Ovary (tissue), 9 donors: ENCODE results near the gene FXYD1. TPM values are rescaled to one million over a fixed set of nuclear protein-coding genes. Genes with fewer than 3 reads are reported as not detected.

Source experiments
- DNase-seq, 5 donors: peaks; one replicate each; pipeline ENCODE4 v3.0.0-alpha.2; 2019 to 2020
- H3K27ac ChIP-seq, 2 donors: fragments of 200-600 bp; one replicate each; pipeline versions ENCODE4 v1.5.1 to v1.8.0; 2019 to 2022
- H3K27me3 ChIP-seq: fragments of 200-600 bp; one replicate; pipeline ENCODE4 v1.8.0; 2022
- H3K36me3 ChIP-seq: fragments of 200-600 bp; sonication (generic); one replicate; pipeline ENCODE4 v1.5.1; 2019
- H3K4me1 ChIP-seq: one replicate; pipeline ENCODE4 v1.8.1; 2013; ENCODE audit warnings: mild to moderate bottlenecking, moderate library complexity; ENCODE audit not compliant: insufficient read depth
- H3K4me3 ChIP-seq: fragments of 200-600 bp; sonication (generic); one replicate; pipeline ENCODE4 v1.5.1; 2017
- H3K9me3 ChIP-seq, 2 donors: fragments of 200-600 bp in 1 of 2; sonication (generic) in 1 of 2; one replicate each; pipeline versions ENCODE4 v1.5.1 to v1.8.1; 2013 to 2019; ENCODE audit warnings: mild to moderate bottlenecking in 1 of 2, moderate library complexity in 1 of 2
- CTCF ChIP-seq, 3 donors: fragments of 450-650 bp in 2 of 3; fragments of 200-600 bp in 1 of 3; IDR thresholded peaks; one replicate each; pipeline versions ENCODE4 v1.5.1 to v1.8.0; 2016 to 2022; ENCODE audit warnings: antibody characterized with exemption in 3 of 3, mild to moderate bottlenecking in 1 of 3
- EP300 ChIP-seq: sonication (generic); formaldehyde crosslinking; IDR thresholded peaks from one replicate; pipeline ENCODE4 v1.6.1; 2017; ENCODE audit warnings: antibody characterized with exemption
- POLR2A ChIP-seq: fragments of 450-650 bp; IDR thresholded peaks from one replicate; pipeline ENCODE4 v1.6.1; 2017; ENCODE audit warnings: antibody characterized with exemption, mild to moderate bottlenecking, moderate library complexity
- WGBS, 3 donors: extraction: QIAGEN DNeasy Blood & Tissue Kit in 1 of 3; methylation state at CpG; one replicate each; pipeline versions ENCODE4 v1.1.5 to v1.1.7; 2013 to 2017; 5-methylcytosine and 5-hydroxymethylcytosine counted together
- intact Hi-C, 4 donors: fragments of 100-400 bp; cut with DNase I; formaldehyde crosslinking; loops; one replicate each; pipeline versions ENCODE4 v1.11.0 to v1.15.1; 2022 to 2023
- polyA plus RNA-seq, 2 donors: library from polyadenylated mRNA; stranded (reverse); fragments of 200-250 nt in 1 of 2; fragments of 350-450 nt in 1 of 2; fragmentation: Illumina TruSeq in 1 of 2; extraction: RNeasy Lipid Tissue Mini Kit (QIAGEN cat#74804) in 1 of 2; gene quantifications; one replicate each; pipeline ENCODE4 v1.2.3, GENCODE V29; 2013 to 2014
- total RNA-seq, 7 donors: library from RNA; depleted of rRNA in 2 of 7; stranded (reverse); fragments of >200 nt in 2 of 7; fragmentation: NEBNext Ultra II Directional in 3 of 7; extraction: Animal tissue kit (Norgen Biotek cat#: 25700) in 3 of 7; gene quantifications; one replicate each; pipeline versions ENCODE4 v1.1.0 to v1.2.4, GENCODE V29; 2016 to 2023
- donor health status: DM: no; HTN: no; CAD: no; lungs with moderate emphysema.
- donor health status: DM: no; HTN: no; CAD: no.
- donor health status: Bipolar disorder and iron deficiency.
- donor health status: DM: yes; HTN: yes; CAD: no.
- donor health status: DM: no; HTN: no; CAD: no.
- donor health status: DM: yes; HTN: yes; CAD: no.

Gene FXYD1
- total and polyA plus RNA-seq, 9 donors = 26.7 to 204 (median 95.8) TPM

GRCh38 chr19:35153701-35154524 lies 15.3 kb downstream of the FXYD1 start:
- no peak for TF ChIP-seq POLR2A
- no peak for TF ChIP-seq EP300
- no peak for TF ChIP-seq CTCF (IDR thresholded peaks at IDR 0.05)
- Histone ChIP-seq H3K4me3 (peak overlapping the region; percentile 46), H3K27me3 (no peaks in the 10 kb centered on the region), H3K27ac (no peak overlapping the region), H3K4me1 (no peaks in the 10 kb centered on the region), H3K36me3 (no peaks in the 10 kb centered on the region), H3K9me3 (no peaks in the 10 kb centered on the region)
- WGBS, 3 donors = 0 to 1% (median 1%) methylated on average over 36 of the region's 36 CpGs
- DNase-seq = peak in 1 of 5 donors; percentile 33
- intact Hi-C loops = no loop called here

DNA sequence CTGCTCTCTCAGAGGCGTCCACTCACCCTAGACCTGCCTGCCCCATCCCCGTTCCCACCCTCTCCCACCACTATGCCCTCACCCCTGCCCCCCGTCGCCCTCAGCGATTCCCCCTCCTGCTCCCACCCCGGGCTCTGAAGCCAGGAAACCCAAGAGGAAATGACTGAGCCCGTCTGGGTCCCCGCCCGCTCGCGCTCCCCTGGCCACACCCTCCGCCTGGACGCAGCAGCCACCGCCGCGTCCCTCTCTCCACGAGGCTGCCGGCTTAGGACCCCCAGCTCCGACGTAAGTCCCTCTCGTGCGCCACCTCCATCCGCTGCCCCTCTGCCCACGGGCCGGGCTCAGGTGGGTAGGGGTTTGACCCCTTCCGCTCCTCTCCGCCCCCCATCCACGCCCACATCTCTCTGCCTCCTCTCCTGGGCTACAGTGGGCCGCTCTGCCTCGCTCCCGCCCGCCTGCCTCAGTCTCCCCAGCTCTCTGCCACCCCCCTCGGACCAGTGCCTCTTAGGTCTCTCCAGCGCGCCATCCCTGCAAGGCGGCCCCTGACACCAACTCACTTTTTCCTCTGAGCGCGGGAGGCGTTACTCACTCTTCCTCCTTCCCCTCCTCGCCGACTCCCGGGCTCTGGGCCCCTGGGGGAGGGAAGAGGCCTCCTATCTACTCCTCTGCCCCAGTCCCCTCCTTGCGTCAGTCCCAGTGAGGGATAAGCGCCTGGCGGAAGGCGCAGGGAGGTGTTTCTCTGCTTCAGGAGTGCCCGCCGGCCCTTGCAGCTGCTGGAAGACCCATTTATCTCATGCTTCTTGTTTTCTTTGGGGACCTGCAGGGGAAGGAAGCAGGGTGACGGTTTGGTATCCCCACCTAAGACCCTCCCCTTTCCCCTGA lies 16.1 kb downstream of the FXYD1 start, which contains the start of gene FXYD5:
TSS of gene FXYD5 (plus strand) at position 211 of the 882 bp plus-strand sequence. CDS start 816 bp downstream, outside the sequence.
- Histone ChIP-seq H3K9me3 (no peaks in the 10 kb centered on the region), H3K4me1 (no peaks in the 10 kb centered on the region), H3K27me3 (no peaks in the 10 kb centered on the region), H3K36me3 (no peaks in the 10 kb centered on the region), H3K27ac (no peak within 1 kb of the TSS), H3K4me3 (peak within 1 kb of the TSS; percentile 46)
- TF ChIP-seq POLR2A (no peak), CTCF (IDR thresholded peaks at IDR 0.05) (no peak), EP300 (no peak)
- intact Hi-C loops = no loop called here
- 1 to 2% (median 1%) methylated on average over 47 to 49 of the region's 49 CpGs for WGBS, 3 donors
- DNase-seq = peak in 3 of 5 donors; percentile 38 to 58 (median 43)

DNA sequence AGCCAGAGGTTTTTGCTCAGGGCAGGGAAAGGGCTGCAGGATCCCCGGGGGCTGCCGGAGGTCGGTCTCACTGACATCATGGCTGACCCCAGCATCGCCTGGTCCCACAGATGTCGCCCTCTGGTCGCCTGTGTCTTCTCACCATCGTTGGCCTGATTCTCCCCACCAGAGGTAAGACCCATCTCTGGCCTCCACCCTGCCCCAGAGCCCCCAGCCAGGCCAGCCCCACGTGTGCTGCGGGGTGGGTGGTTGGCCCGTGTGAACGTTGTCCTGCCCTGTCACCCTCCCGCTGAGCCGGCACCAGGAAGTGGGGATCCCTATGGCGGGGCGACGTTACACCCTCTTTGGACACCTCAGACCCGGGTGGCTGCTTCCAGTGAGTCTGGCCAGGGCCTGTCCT lies 16.8 kb downstream of the FXYD1 start:
- no peak for DNase-seq
- Histone ChIP-seq H3K4me3 (peak overlapping the region; percentile 46), H3K36me3 (no peaks in the 10 kb centered on the region), H3K27ac (no peak overlapping the region), H3K9me3 (no peaks in the 10 kb centered on the region), H3K4me1 (no peaks in the 10 kb centered on the region), H3K27me3 (no peaks in the 10 kb centered on the region)
- TF ChIP-seq CTCF (IDR thresholded peaks at IDR 0.05) = no peak
- no peak for TF ChIP-seq EP300
- TF ChIP-seq POLR2A = no peak
- WGBS, 3 donors = 26 to 35% (median 33%) methylated on average over 15 to 17 of the region's 17 CpGs
- intact Hi-C loops = no loop called here

GRCh38 chr19:35155981-35156672 lies 17.5 kb downstream of the FXYD1 start:
- Histone ChIP-seq H3K4me3 (no peak overlapping the region), H3K4me1 (no peaks in the 10 kb centered on the region), H3K27me3 (no peaks in the 10 kb centered on the region), H3K27ac (no peak overlapping the region), H3K9me3 (no peaks in the 10 kb centered on the region), H3K36me3 (no peaks in the 10 kb centered on the region)
- DNase-seq = no peak
- WGBS, 3 donors = 81 to 87% (median 85%) methylated on average over 6 of the region's 6 CpGs
- intact Hi-C loops = no loop called here
- no peak for TF ChIP-seq EP300
- TF ChIP-seq POLR2A = no peak
- no peak for TF ChIP-seq CTCF (IDR thresholded peaks at IDR 0.05)
